Measurements from ENCODE around the gene PDE3A. TPM values are rescaled to one million over a fixed set of nuclear protein-coding genes. Genes with fewer than 3 reads are reported as not detected.

Gene PDE3A
- total RNA-seq, 4 donors from 2014 or later, result 7.7 to 75.8 (median 18.7) TPM

DNA sequence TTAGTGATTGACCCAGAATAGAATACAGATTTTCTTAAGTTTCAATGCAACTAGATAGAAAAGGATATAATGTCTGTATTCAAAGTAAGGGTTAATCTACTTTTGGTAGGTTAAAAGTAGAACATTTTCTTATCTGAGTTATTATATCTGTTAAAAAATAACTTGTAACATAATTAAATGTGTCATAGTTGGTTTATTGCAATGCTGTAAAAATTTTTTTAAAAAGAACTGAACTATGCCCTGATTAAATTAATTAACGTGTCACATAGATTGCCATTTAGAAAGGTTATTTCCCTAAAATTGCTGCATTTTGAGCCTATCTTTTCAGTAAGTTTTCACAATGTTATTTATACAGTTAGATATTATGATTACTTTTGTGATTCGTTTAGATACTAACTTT is 89.2 kb downstream of the PDE3A start:
- Histone ChIP-seq H3K27ac (no peak overlapping the region), H3K9me3 (no peaks in the 10 kb centered on the region), H3K27me3 (no peaks in the 10 kb centered on the region), H3K4me3 (no peak overlapping the region), H3K4me1 (no peaks in the 10 kb centered on the region), H3K36me3 (no peaks in the 10 kb centered on the region)
- TF ChIP-seq, protein P1, sequence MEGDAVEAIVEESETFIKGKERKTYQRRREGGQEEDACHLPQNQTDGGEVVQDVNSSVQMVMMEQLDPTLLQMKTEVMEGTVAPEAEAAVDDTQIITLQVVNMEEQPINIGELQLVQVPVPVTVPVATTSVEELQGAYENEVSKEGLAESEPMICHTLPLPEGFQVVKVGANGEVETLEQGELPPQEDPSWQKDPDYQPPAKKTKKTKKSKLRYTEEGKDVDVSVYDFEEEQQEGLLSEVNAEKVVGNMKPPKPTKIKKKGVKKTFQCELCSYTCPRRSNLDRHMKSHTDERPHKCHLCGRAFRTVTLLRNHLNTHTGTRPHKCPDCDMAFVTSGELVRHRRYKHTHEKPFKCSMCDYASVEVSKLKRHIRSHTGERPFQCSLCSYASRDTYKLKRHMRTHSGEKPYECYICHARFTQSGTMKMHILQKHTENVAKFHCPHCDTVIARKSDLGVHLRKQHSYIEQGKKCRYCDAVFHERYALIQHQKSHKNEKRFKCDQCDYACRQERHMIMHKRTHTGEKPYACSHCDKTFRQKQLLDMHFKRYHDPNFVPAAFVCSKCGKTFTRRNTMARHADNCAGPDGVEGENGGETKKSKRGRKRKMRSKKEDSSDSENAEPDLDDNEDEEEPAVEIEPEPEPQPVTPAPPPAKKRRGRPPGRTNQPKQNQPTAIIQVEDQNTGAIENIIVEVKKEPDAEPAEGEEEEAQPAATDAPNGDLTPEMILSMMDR (IDR thresholded peaks at IDR 0.05), result no peak
- TF ChIP-seq POLR2A (IDR thresholded peaks at IDR 0.05), result no peak
- no peak for DNase-seq
- intact Hi-C loops (cut with DNase I; ENCODE audit: low total_unique reads), result no loop called here

DNA sequence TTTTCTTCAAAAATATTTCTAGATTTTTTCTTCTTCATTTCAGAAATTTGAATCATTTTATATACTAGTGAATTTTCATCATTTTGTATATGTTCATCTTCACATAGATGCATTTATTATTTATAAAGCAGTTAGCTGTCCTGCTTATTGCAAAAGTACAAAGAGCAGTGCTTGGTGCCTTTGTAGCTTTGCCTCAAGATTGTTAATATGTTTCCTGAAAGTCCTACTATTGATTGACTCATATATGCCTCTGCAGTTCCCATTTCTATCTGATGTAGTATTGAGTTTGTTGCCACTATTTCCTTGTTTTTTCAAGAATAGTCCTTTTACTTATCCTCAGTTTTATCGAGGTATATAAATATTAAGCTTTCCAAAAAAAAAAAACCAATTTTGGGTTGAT is 89.7 kb downstream of the PDE3A start:
- no peaks in the 10 kb centered on the region for H3K36me3 ChIP-seq
- intact Hi-C loops (cut with DNase I; ENCODE audit: low total_unique reads), result no loop called here
- no peak for TF ChIP-seq POLR2A (IDR thresholded peaks at IDR 0.05)
- TF ChIP-seq, protein P1 (IDR thresholded peaks at IDR 0.05), result no peak

GRCh38 chr12:20459920-20460319 is 91.6 kb downstream of the PDE3A start:
- intact Hi-C loops (cut with DNase I; ENCODE audit: low total_unique reads), result no loop called here
- Histone ChIP-seq H3K4me1 (no peaks in the 10 kb centered on the region), H3K36me3 (no peaks in the 10 kb centered on the region), H3K27me3 (no peaks in the 10 kb centered on the region), H3K9me3 (no peaks in the 10 kb centered on the region), H3K4me3 (no peak overlapping the region), H3K27ac (no peak overlapping the region)
- no peak for DNase-seq
- TF ChIP-seq, protein P1 (IDR thresholded peaks at IDR 0.05), result no peak
- no peak for TF ChIP-seq POLR2A (IDR thresholded peaks at IDR 0.05)

More for the DNA sequence above, 89.7 kb downstream of the PDE3A start:
- Histone ChIP-seq H3K27me3 (no peaks in the 10 kb centered on the region), H3K9me3 (no peaks in the 10 kb centered on the region), H3K4me1 (no peaks in the 10 kb centered on the region), H3K27ac (no peak overlapping the region), H3K4me3 (no peak overlapping the region)
- no peak for DNase-seq

- Histone ChIP-seq H3K27me3 (no peaks in the 10 kb centered on the region), H3K4me3 (no peak overlapping the region), H3K36me3 (no peaks in the 10 kb centered on the region), H3K9me3 (no peaks in the 10 kb centered on the region), H3K27ac (no peak overlapping the region), H3K4me1 (no peaks in the 10 kb centered on the region)
- intact Hi-C loops (cut with DNase I; ENCODE audit: low total_unique reads), result no loop called here
- TF ChIP-seq POLR2A (IDR thresholded peaks at IDR 0.05), result no peak
- TF ChIP-seq, protein P1 (IDR thresholded peaks at IDR 0.05), result no peak
- no peak for DNase-seq
These were observed 92.6 kb downstream of the PDE3A start for GRCh38 chr12:20460956-20461355.

DNA sequence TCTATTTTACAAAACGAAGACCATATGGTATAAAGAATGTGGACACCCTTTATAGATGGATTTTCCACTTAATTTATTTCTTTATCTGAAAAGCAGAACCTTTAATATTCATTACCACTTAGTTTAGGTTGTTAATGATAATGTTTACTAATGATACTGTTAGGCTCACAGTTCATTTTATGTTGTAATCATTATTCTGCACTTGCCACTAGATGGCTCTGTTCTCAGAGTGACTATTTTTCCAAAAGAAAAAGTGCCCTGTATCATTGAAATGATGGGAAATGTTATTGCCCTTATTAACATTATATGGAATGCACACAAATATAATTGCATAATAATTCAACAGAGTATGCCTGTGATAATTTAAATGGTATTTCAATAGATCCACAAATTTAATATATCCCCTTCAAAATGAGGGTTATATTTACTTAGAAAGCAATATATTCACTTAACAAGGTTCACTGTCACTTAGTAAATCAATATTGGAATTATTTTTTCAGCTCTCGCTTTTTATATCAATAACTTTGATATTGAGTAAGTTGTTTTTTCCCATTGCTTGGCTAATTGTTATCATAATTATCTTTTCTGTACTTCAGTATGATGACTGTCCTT is 95.7 kb downstream of the PDE3A start:
- TF ChIP-seq, protein P1 (IDR thresholded peaks at IDR 0.05), result peak; percentile 48 to 63 (median 54)
- TF ChIP-seq POLR2A (IDR thresholded peaks at IDR 0.05), result no peak
- H3K36me3 ChIP-seq, result no peaks in the 10 kb centered on the region
- H3K9me3 ChIP-seq, result no peaks in the 10 kb centered on the region
- H3K4me3 ChIP-seq, result no peak overlapping the region
- H3K27ac ChIP-seq, result no peak overlapping the region
- DNase-seq, result no peak
- intact Hi-C loops (cut with DNase I; ENCODE audit: low total_unique reads), result no loop called here
- H3K4me1 ChIP-seq, result no peaks in the 10 kb centered on the region
- no peaks in the 10 kb centered on the region for H3K27me3 ChIP-seq
